AG04450 (cell line): Measurements from ENCODE around the gene STARD13. TPM values are rescaled to one million over a fixed set of nuclear protein-coding genes. Genes with fewer than 3 reads are reported as not detected.

Source experiments
- CTCF ChIA-PET: fragments of 300-600, 350-600 bp; formaldehyde crosslinking; extraction: SDS; loops from one replicate; lab custom pipeline; 2022; ENCODE audit warnings: antibody characterized with exemption, inconsistent platforms; lab: Charles Lee
- POLR2A ChIA-PET: fragments of 350-600 bp; formaldehyde crosslinking; extraction: SDS; loops from one replicate; lab custom pipeline; 2021; ENCODE audit warnings: antibody characterized with exemption, inconsistent platforms; lab: Yijun Ruan, JAX
- DNase-seq: peaks from one replicate; pipeline ENCODE4 v3.0.0-alpha.2; 2011; ENCODE audit warnings: low read depth, low spot score
- H3K27ac ChIP-seq: one replicate; pipeline ENCODE4 v1.5.1; 2012; ENCODE audit warnings: low read depth, low read length, control low read depth
- H3K27me3 ChIP-seq: one replicate; pipeline ENCODE4 v1.6.0; 2012; ENCODE audit warnings: low read length; ENCODE audit not compliant: control insufficient read depth, insufficient read depth
- H3K4me3 ChIP-seq: 2 replicates; pipeline ENCODE4 v1.5.1; 2011; ENCODE audit warnings: mild to moderate bottlenecking, low read depth, low read length, control low read depth
- H3K9me3 ChIP-seq: 2 replicates; pipeline ENCODE4 v1.5.1; 2012; ENCODE audit warnings: low read length; ENCODE audit not compliant: control insufficient read depth, insufficient read depth
- CTCF ChIP-seq: IDR thresholded peaks from 2 replicates; pipeline ENCODE4 v1.5.1; 2011; ENCODE audit warnings: low read depth, low read length, control low read depth, inconsistent platforms
- polyA plus RNA-seq: library from polyadenylated mRNA; depleted of rRNA; stranded (reverse); fragments of >200 nt; gene quantifications from 2 replicates; pipeline ENCODE4 v1.2.3, GENCODE V29; 2011

STARD13 gene
- polyA plus RNA-seq, 1 experiment: 27.7 TPM

DNA sequence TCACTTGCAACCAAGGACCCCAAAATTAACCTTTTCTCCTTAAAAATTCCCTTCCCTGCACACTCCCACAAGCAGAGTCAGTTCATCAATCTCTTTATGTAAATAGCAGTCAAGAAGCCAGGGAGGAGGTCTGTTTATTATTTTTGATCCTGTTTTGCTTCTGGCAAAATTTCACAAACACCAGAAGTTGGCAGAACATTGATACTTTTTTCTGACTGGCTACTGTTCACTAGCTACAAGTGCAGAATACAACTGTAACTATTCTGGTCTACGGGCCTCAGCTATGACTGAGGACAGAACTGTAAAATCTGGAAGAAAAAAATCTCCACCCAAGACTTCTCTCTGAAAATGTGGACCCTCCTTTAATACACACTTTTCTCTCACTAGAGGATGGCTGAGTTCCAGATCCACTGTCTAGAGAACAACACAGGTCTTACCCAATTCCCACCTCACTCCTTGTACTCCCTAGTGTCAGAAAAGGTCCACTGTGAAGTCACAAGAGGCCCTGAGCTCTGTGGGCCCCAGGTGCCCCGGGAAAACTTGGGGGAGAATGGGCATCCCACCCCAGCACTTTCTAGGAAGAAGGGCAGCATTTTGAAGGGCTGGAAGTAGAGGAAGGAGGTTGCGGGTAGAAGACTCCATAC is 14.5 kb downstream of the STARD13 start:
- Histone ChIP-seq H3K4me3 (no peak overlapping the region), H3K9me3 (no peaks in the 10 kb centered on the region), H3K27ac (peak overlapping the region; percentile 40), H3K27me3 (no peaks in the 10 kb centered on the region)
- POLR2A ChIA-PET: no interaction called here
- TF ChIP-seq CTCF: no peak
- CTCF ChIA-PET: interaction anchor here (1.2 to 1.8 kb wide), 3 partner anchors 15 to 272 kb away, joined by 3 to 6 read pairs (median 5); partner anchors contain the start of gene STARD13
- DNase-seq: no peak

DNA sequence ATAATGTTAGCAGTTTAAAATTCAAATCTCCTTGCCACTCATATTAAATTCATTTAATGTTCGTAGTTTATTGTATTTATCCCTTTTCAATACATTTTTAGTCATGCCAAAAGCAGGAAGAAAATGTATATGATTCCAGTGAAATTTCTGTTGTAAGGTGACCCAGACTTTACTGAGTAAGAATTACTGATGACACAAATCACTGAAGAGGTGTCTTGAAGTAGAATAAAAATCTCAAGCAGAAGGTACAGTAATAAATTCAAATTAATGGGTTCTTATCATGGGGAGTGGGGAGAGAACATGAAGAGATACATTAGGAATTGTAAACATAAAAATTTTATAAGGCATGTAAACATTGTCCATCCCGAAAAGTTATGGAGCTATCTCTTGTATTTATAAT is 19.9 kb downstream of the STARD13 start:
- TF ChIP-seq CTCF: no peak
- no peak for DNase-seq
- Histone ChIP-seq H3K4me3 (no peak overlapping the region), H3K27me3 (no peaks in the 10 kb centered on the region), H3K27ac (no peak overlapping the region), H3K9me3 (no peaks in the 10 kb centered on the region)
- ChIA-PET POLR2A (interaction anchor here (1.0 kb wide), 1 partner anchor 15 kb away, joined by 3 read pairs; no protein-coding TSS in a partner anchor), CTCF (interaction anchor here (1.1 kb wide), 1 partner anchor 277 kb away, joined by 3 read pairs; no protein-coding TSS in a partner anchor)

- no peak for DNase-seq
- H3K9me3 ChIP-seq: no peaks in the 10 kb centered on the region
- no peak for TF ChIP-seq CTCF
- no peak overlapping the region for H3K27ac ChIP-seq
- ChIA-PET POLR2A (interaction anchor here (0.6 to 1.0 kb wide), 3 partner anchors 16 to 222 kb away, joined by 3 read pairs; no protein-coding TSS in a partner anchor), CTCF (interaction anchor here (1.1 kb wide), 1 partner anchor 278 kb away, joined by 3 read pairs; no protein-coding TSS in a partner anchor)
- no peaks in the 10 kb centered on the region for H3K27me3 ChIP-seq
- no peak overlapping the region for H3K4me3 ChIP-seq
These were observed 20.4 kb downstream of the STARD13 start for GRCh38 chr13:33265133-33265532.

- DNase-seq: no peak
- TF ChIP-seq CTCF: no peak
- Histone ChIP-seq H3K4me3 (no peak overlapping the region), H3K27ac (no peak overlapping the region), H3K27me3 (no peaks in the 10 kb centered on the region), H3K9me3 (no peaks in the 10 kb centered on the region)
- ChIA-PET POLR2A (interaction anchor here (0.6 to 0.7 kb wide), 3 partner anchors 39 to 223 kb away, joined by 3 to 4 read pairs (median 3); no protein-coding TSS in a partner anchor), CTCF (no interaction called here)
These were observed 21.0 kb downstream of the STARD13 start for GRCh38 chr13:33264620-33264978.

DNA sequence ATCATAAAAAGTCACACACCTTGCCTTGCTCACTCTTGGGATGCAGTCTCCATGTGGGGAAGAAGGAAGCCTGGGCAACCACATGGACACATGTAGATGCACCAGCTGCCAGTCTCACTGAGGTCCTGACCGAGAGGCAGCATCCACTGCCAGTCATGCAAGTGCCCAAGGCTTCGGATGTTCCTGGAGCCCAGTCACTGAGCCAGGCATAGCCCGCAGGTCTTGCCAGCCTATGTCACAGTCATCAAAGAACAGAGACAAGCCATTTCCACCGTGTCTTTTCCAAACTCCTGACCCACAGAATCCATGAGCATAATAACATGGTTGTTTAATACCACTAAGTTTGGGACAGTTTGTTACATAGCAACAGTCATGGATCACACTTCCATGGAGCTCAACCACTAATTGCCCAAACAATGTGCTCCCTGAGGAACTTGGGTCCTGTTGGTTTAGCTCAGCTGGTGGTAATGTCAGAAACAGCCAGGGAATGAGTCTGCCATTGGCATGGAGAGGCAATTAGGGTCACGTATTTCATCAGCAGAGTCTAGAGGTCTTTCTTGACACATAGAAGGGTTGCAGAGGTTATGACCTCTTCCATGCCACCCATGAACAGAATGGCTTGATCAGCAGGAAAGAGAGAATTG is 21.5 kb downstream of the STARD13 start:
- Histone ChIP-seq H3K9me3 (no peaks in the 10 kb centered on the region), H3K4me3 (no peak overlapping the region), H3K27ac (no peak overlapping the region), H3K27me3 (no peaks in the 10 kb centered on the region)
- DNase-seq: no peak
- POLR2A ChIA-PET: interaction anchor here (0.7 kb wide), 1 partner anchor 39 kb away, joined by 4 read pairs; no protein-coding TSS in a partner anchor
- CTCF ChIA-PET: interaction anchor here (1.2 kb wide), 1 partner anchor 460 kb away, joined by 3 read pairs; no protein-coding TSS in a partner anchor
- TF ChIP-seq CTCF: no peak
